Kidney glomerular epithelial cell (primary cell): ENCODE measurements around the gene AGFG2.

ENCODE experiments used
- DNase-seq: peaks from one replicate; lab custom pipeline; 2025; lab: John Stamatoyannopoulos, UW

The AGFG2 gene

DNA sequence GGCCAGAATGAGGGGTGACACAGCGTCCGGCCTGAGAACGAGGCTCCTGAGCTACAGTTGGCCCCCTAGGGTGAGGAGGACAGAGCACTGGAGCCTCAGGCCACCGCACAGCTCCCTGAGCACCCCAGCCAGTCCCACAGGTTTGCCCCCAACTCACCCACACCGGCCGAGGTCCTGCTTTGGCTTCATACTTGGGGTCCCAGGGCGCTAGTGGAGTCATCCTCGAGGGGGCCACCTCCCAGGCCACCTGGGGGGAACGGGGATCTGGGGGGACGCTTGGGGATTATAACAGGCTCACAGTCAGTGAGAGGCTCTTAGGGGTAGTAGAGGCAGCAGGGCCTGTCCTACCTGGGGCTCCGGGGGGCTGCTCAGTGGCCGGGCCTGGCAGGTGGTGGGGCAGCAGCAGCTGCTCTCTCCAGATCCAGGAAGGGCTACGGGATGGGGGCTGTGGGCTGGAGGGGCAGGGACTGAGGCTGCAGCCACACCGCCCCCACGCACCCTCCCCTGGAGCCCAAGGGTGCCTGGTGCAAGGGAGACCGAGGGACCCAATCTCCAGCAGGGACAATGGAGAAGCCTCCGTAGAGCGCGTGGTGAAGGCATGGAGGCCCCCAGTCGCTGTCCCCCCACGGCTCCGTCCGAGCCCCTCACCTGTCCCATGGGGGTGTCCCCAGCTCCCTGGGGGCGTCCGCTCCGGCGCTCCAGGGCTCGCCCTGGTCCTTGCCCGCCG is 34.1 kb downstream of the AGFG2 start:
- no peak for DNase-seq

- DNase-seq, result no peak
Observed at GRCh38 chr7:100573691-100574361, 34.8 kb downstream of the AGFG2 start, which contains the start of gene SAP25. Gene SAP25 (minus strand): TSS chr7:100573900. CDS start chr7:100573742, 158 bp downstream.

DNA sequence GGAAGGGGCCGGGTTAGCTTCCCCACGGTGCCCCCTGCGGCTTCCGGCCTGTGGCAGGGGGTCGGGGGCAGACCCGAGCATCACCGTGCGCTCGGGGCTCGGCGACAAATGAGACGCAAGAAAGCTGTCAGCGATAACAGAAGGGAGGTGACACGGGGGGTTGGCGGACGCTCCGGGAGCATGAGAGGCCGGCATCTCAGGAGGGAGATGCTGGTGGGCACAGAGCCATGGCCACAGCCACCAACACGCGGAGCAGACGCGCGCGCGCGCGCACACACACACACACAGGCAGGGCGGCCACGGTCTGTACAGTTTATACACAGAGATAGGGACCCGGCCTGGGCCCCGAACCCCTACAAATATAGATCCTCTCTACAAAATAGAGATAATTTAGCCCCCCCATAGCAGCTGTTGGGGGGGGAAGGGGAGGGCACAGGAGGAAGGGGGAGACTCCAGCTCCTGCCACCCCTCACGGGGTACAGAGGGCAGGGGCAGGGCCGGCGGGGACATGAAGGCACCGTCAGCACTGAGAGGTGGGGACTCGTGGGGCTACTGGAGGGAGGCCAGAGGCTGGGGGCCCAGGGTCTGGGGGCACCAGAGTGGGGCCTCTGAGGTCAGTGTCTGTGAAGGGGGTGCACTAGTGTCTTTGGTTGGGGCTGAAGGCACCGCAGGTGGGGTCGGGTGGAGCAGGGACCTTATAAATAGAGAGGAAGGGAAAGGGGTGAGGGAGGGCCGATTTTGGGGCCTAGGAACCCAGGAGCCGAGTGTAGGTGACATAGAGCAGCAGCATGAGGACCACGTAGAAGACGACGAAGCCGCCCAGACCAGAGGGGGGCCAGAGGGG is 35.6 kb downstream of the AGFG2 start:
- DNase-seq, result no peak

DNA sequence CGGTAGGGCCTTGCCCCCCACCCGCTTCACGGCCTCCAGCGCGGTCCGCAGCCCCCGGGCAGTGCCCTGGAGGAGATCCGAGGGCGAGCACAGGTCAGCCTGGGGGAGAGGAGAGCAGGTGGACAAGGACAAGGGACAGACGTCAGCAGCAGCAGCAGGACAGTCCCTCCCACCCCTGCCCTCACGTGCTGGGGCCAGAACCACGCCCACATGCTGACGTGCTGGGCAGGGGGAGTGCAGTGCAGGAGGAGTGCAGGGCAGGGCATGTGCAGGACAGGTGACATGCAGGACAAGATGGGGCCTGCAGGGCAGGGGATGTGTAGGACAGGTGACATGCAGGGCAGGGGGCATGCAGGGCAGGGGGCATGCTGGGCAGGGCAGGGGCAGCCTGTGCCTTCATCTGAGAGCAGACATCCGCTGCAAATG is 36.2 kb downstream of the AGFG2 start:
- no peak for DNase-seq

GRCh38 chr7:100575746-100576383 is 36.9 kb downstream of the AGFG2 start:
- no peak for DNase-seq

DNA sequence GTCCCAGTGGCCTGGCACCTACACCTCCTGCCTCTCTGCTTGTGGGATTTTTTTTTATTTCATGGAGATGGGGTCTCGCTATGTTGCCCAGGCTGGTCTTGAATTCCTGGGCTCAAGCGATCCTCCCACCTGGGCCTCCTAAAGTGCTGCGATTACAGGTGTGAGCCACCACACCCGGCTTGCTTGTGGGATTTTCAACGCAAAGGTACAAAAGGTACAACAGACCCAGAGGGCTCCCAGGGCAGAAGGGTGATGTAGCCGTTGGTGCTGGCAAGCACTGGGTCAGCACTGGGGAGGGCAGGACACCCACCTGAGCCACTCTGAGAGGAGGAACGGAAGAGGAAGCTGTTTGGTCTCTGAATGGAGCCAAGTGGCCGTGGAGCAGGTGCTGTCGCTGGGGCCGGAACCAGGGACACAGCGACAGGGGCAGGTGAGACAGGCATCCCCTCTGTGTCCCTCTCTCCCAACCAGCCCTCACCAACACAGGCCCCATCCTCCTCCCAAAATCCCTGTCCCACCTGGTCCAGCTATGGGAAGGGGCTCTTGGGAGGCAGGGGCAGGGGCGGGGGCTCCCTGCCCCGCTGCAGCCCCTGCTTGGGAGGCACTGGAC is 37.5 kb downstream of the AGFG2 start:
- no peak for DNase-seq

- no peak for DNase-seq
Observed at GRCh38 chr7:100577103-100577502, 38.1 kb downstream of the AGFG2 start.

- DNase-seq, result no peak
Observed at GRCh38 chr7:100577507-100577906, 38.5 kb downstream of the AGFG2 start.

- no peak for DNase-seq
Observed at GRCh38 chr7:100578246-100579183, 39.5 kb downstream of the AGFG2 start.

DNA sequence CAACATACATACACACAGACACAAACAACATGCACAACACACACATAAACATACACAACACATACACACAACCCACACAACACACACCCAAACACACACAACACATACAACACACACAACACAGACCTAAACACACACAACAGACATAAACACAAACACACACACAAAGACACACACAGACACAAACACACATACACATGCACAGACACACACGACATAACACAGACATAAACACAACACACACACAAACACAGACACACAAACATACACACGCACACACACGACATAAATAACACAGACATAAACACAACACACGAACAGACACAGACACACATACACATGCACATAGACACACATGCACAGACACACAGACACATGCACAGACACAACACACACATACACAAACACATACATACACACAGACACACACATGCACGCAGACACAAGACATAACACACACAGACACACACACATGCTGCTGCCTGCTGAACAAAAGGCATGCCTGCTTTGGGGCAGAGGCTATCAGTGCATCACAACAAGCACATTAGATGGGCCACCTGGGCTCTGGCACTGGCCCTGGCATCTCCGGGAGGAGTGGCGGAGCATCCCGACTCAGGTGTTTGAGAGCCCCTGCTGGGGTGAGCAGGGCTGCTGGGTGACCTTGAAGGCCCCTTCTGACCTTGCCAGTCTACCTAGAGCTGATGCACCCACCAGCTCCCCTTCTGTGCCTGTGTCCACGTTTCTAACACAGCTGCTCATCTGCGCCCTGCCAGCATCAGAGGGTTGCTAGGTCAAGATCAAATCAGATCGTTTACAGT is 41.7 kb downstream of the AGFG2 start:
- DNase-seq, result no peak

DNA sequence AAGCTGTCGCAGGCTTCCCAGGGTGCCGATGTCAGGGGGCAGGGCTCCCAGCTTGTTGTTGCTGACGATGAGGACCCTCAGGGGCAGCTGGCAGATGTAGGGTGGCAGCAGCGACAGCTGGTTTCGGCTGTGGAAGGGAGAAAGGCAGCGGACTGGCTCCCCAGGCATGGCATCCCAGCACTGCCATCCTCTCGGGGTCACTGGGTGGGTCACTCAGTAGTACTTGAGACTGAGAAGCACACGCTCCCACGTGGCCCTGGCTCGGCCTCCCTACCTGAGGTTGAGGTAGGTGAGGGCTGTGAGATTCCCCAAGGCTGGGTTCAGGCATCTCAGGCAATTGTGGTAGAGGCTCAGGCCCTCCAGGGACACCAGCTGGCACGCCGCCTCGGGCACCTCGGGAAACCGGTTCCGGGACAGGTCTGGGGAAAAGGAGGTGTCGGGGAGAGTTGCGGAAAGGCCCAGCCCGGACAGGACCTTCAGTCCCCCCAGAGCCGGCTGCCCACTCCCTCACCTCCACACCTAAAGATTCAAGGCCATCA is 43.1 kb downstream of the AGFG2 start:
- no peak for DNase-seq

DNA sequence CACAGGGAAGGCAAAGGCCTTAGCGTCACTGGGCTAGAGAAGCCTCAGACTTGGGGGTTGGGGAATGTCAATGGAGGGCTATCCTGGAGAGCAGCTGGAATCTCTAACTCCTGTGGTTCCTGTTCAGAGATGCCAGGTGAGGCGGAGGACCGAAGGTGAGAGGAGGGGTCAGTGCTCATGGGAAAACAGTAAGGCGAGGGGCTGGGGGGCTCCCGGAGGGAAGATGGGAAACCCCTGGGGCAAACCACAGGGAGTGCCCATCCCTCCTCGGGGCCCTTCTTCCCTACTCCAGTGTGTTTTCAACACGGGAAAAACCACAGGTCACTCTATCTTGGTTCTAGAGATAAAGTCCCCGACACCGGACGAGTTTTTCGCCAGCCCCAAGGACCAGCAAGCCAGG is 43.6 kb downstream of the AGFG2 start:
- DNase-seq, result no peak

GRCh38 chr7:100583132-100584053 is 44.4 kb downstream of the AGFG2 start:
- no peak for DNase-seq

- DNase-seq, result no peak
Observed at GRCh38 chr7:100584054-100584682, 45.2 kb downstream of the AGFG2 start.

DNA sequence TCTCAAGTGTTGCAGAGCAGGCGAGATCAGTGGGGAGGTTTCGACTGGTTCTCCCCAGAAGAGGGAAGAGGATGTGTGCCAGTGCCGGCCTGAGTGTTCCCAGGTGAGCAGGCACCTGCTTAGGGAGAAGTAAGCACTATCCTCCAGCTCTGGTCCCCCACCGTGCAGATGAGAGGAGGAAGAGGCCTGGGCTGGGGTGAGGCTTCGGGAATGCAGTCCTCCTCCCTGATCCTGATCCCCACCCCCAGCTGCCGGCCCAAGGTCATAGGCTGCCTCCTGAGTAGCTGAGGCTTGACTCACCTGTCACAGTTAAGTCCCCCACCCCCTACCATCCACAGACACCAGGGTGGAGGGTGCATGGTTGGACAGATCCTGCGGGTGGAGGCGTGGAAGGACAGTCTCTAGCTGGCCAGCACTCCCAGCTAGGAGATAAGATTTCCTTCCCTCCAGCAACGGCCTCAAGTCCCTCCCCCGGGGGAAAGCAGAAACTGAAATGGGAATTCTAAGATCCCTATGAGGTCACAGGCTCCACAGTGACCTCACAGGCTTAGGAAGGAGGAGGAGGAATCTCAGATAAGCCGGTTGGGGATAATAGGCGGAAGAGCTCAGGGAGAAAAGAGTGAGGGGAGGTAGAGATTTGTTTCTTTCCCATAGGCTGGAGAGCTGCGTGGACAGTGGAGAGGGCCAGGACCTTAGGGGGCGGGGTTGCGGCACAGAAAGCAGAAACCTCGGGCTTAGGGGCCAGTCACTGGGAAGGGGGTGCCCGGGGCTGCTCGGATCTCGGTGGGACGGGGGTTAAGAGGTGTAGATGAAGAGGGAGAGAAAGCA is 45.9 kb downstream of the AGFG2 start:
- peak; percentile 32 for DNase-seq

- no peak for DNase-seq
Observed at GRCh38 chr7:100585511-100586265, 46.7 kb downstream of the AGFG2 start, which contains the start of gene LRCH4. Gene LRCH4 (minus strand): TSS chr7:100586129. CDS start chr7:100586100, 29 bp downstream.
